K562 (cell line): ENCODE data around the gene SMIM8. TPM values are rescaled to one million over a fixed set of nuclear protein-coding genes. Genes with fewer than 3 reads are reported as not detected.
A peak's percentile ranks its signal among the peaks of the same experiment; 100 is the strongest.

Experiments used
- BACH1 ChIP-seq: fragments of 200-800 bp; sonication (Bioruptor generic); IDR thresholded peaks from 2 replicates; pipeline ENCODE4 v1.6.1; 2016; ENCODE audit warnings: missing genetic modification characterization, missing compliant biosample characterization
- CAMTA2 ChIP-seq: fragments of 250-450 bp; sonication (Bioruptor Pico); conservative IDR thresholded peaks from 2 replicates; pipeline ENCODE4 v1.5.1; 2022
- CHAMP1 ChIP-seq: fragments of 450-650 bp; IDR thresholded peaks from 2 replicates; pipeline ENCODE4 v1.6.1; 2016; ENCODE audit warnings: mild to moderate bottlenecking
- FIP1L1 ChIP-seq: fragments of 200-400 bp; formaldehyde crosslinking; IDR thresholded peaks from 2 replicates; pipeline ENCODE4 v1.6.1; 2018; ENCODE audit warnings: mild to moderate bottlenecking, low read depth, low read length; ENCODE audit not compliant: poor library complexity, severe bottlenecking
- HCFC1 ChIP-seq: IDR thresholded peaks from 2 replicates; pipeline ENCODE4 v1.6.1; 2012; ENCODE audit warnings: low read depth, low read length, improper control_type of control experiment
- KHSRP ChIP-seq: fragments of 450-650 bp; IDR thresholded peaks from 2 replicates; pipeline ENCODE4 v1.6.1; 2017
- KLF16 ChIP-seq: IDR thresholded peaks from 2 replicates; pipeline ENCODE4 v1.6.1; 2016; ENCODE audit warnings: antibody characterized with exemption
- NCOA1 ChIP-seq: fragments of 450-650 bp; IDR thresholded peaks from 2 replicates; pipeline ENCODE4 v1.6.1; 2016; ENCODE audit warnings: low read depth
- NEUROD1 ChIP-seq: fragments of 150-350 bp; IDR thresholded peaks from 2 replicates; pipeline ENCODE4 v1.6.1; 2014; ENCODE audit warnings: borderline replicate concordance, low read length, low read depth; ENCODE audit not compliant: partially characterized antibody
- NR2C1 ChIP-seq, 2 experiments: fragments of 450-650 bp; IDR thresholded peaks; 2 replicates each; pipeline ENCODE4 v1.6.1; 2017; ENCODE audit warnings: mild to moderate bottlenecking in 2 of 2, antibody characterized with exemption in 1 of 2, inconsistent platforms in 1 of 2, missing compliant biosample characterization in 1 of 2, missing genetic modification characterization in 1 of 2
- POLR2AphosphoS2 ChIP-seq: IDR thresholded peaks from 2 replicates; pipeline ENCODE4 v1.6.1; 2012; ENCODE audit warnings: low read length, improper control_type of control experiment
- RREB1 ChIP-seq: fragments of 250-450 bp; sonication (Bioruptor Pico); IDR thresholded peaks from 2 replicates; pipeline ENCODE4 v1.4.0; 2020
- SPI1 ChIP-seq: IDR thresholded peaks from 2 replicates; pipeline ENCODE4 v1.6.1; 2011; ENCODE audit warnings: low read depth, low read length, control low read depth, borderline replicate concordance
- U2AF2 ChIP-seq: fragments of 200-400 bp; formaldehyde crosslinking; optimal IDR thresholded peaks from 2 replicates; pipeline ENCODE3; 2017; ENCODE audit warnings: low read depth, mild to moderate bottlenecking, low read length
- ZNF12 ChIP-seq: sonication (generic); formaldehyde crosslinking; IDR thresholded peaks from 2 replicates; pipeline ENCODE4 v1.4.0; 2020; ENCODE audit warnings: mild to moderate bottlenecking, missing genetic modification reagents
- ZNF263 ChIP-seq: sonication (generic); formaldehyde crosslinking; IDR thresholded peaks from 2 replicates; pipeline ENCODE4 v1.8.0; 2022; ENCODE audit warnings: mild to moderate bottlenecking, missing genetic modification reagents, borderline replicate concordance
- ZNF445 ChIP-seq: fragments of 250-450 bp; sonication (Bioruptor Pico); IDR thresholded peaks from 2 replicates; pipeline ENCODE4 v1.4.0; 2020; ENCODE audit warnings: low read depth, mild to moderate bottlenecking, moderate library complexity
- ZNF766 ChIP-seq: fragments of 200-800 bp; sonication (Bioruptor generic); conservative IDR thresholded peaks from 2 replicates; pipeline ENCODE4 v1.6.1; 2016; ENCODE audit warnings: missing genetic modification characterization, missing compliant biosample characterization
- polyA plus RNA-seq, 8 experiments: library from polyadenylated mRNA; depleted of rRNA in 4 of 8; stranded (reverse) in 5 of 8; unstranded in 3 of 8; fragments of >200 nt; fragmentation: Nextera tagmentation in 2 of 8; fragmentation: Illumina TruSeq in 1 of 8; extraction: Ambion mirVana in 2 of 8; extraction: Trizol in 1 of 8; gene quantifications; 2 replicates each; pipeline versions ENCODE4 v1.2.1 to v1.2.3, GENCODE V29; 2011 to 2014; ENCODE audit warnings: inconsistent platforms in 1 of 8, missing spikeins in 1 of 8
- total RNA-seq, 7 experiments: library from RNA; depleted of rRNA in 6 of 7; stranded (reverse); fragments of >200 nt in 6 of 7; fragmentation: Illumina TruSeq in 2 of 7; extraction: Trizol in 2 of 7; gene quantifications; 2 replicates each; pipeline versions ENCODE4 v1.2.1 to v1.2.3, GENCODE V29; 2011 to 2021; ENCODE audit warnings: low replicate concordance in 1 of 7
- TF ChIP-seq, protein P1 (sequence below), 3 experiments: IDR thresholded peaks in 2 of 3; conservative IDR thresholded peaks in 1 of 3; 2 replicates each; pipeline ENCODE4 v1.5.1; 2011 to 2012; ENCODE audit warnings: low read length in 3 of 3, mild to moderate bottlenecking in 3 of 3, control low read depth in 2 of 3, improper control_type of control experiment in 1 of 3, inconsistent platforms in 1 of 3, low read depth in 1 of 3, mixed read lengths in 1 of 3, moderate library complexity in 1 of 3; ENCODE audit not compliant: insufficient read depth in 2 of 3

Gene SMIM8
- total and polyA plus RNA-seq, 9 of the 15 experiments (the other 6 are each of a cell fraction or from before 2014, with no cell fraction given): 8.3 to 53.7 (median 15.1) TPM

GRCh38 chr6:87364602-87365252 lies 42.3 kb downstream of the SMIM8 start (continued):
- TF ChIP-seq RREB1 (CRISPR knock-in tag) (no peak), ZNF263 (CRISPR knock-in tag) (no peak; the same call in 1 of the 2 replicates), NEUROD1 (peak; percentile 42), CAMTA2 (CRISPR knock-in tag) (no peak), KHSRP (peak; percentile 51; the same call in 1 of the 2 replicates), SPI1 (peak; percentile 67; the same call in 1 of the 2 replicates), U2AF2 (no peak), CHAMP1 (peak; percentile 65; the same call in 1 of the 2 replicates), ZNF12 (no peak), FIP1L1 (no peak), HCFC1 (no peak), NCOA1 (peak; percentile 68; the same call in 1 of the 2 replicates), BACH1 (tag) (no peak), ZNF766 (CRISPR knock-in tag) (no peak), KLF16 (peak; percentile 86), ZNF445 (CRISPR knock-in tag) (no peak), NR2C1 (IDR thresholded peaks at IDR 0.05) (no peak), NR2C1 (tag; IDR thresholded peaks at IDR 0.05) (no peak), POLR2AphosphoS2 (no peak)
- TF ChIP-seq, protein P1, sequence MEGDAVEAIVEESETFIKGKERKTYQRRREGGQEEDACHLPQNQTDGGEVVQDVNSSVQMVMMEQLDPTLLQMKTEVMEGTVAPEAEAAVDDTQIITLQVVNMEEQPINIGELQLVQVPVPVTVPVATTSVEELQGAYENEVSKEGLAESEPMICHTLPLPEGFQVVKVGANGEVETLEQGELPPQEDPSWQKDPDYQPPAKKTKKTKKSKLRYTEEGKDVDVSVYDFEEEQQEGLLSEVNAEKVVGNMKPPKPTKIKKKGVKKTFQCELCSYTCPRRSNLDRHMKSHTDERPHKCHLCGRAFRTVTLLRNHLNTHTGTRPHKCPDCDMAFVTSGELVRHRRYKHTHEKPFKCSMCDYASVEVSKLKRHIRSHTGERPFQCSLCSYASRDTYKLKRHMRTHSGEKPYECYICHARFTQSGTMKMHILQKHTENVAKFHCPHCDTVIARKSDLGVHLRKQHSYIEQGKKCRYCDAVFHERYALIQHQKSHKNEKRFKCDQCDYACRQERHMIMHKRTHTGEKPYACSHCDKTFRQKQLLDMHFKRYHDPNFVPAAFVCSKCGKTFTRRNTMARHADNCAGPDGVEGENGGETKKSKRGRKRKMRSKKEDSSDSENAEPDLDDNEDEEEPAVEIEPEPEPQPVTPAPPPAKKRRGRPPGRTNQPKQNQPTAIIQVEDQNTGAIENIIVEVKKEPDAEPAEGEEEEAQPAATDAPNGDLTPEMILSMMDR (IDR thresholded peaks at IDR 0.05 in 2 of 3, conservative IDR thresholded peaks at IDR 0.05 in 1 of 3; ENCODE audit: insufficient read depth in 2 of 3, low read depth in 1 of 3, low read length in 3 of 3): peak in 1 of 3 experiments; percentile 24; a peak in 2 of 6 replicates
